Fibroblast of skin of back (primary cell): ENCODE data around the gene CDK11A.
"Not testable (repeated sequence)": the region's sequence is repeated elsewhere in the genome, so short reads cannot be mapped to it uniquely, and the experiment has no call there.

Source experiments
- DNase-seq: peaks from one replicate; pipeline ENCODE4 v3.0.0-alpha.2; 2013

Gene CDK11A

GRCh38 chr1:1683104-1683905 lies 40.9 kb downstream of the CDK11A start:
- no peak for DNase-seq

DNA sequence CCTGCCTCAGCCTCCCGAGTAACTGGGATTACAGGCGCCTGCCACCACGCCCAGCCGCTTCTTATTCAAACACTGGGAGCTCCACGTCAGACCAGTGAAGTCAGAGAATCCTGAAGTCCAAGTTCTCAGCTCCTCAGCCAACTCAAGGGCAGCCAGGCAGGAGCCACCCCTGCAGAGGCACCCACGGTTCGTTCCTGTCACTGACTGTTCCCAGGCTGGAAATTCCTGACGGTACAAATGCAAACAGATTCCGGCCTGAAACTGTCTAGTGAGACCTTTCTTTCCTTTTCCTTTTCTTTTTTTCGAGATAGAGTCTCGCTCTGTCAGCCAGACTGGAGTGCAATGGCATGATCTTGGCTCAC lies 43.3 kb downstream of the CDK11A start:
- no peak for DNase-seq

DNA sequence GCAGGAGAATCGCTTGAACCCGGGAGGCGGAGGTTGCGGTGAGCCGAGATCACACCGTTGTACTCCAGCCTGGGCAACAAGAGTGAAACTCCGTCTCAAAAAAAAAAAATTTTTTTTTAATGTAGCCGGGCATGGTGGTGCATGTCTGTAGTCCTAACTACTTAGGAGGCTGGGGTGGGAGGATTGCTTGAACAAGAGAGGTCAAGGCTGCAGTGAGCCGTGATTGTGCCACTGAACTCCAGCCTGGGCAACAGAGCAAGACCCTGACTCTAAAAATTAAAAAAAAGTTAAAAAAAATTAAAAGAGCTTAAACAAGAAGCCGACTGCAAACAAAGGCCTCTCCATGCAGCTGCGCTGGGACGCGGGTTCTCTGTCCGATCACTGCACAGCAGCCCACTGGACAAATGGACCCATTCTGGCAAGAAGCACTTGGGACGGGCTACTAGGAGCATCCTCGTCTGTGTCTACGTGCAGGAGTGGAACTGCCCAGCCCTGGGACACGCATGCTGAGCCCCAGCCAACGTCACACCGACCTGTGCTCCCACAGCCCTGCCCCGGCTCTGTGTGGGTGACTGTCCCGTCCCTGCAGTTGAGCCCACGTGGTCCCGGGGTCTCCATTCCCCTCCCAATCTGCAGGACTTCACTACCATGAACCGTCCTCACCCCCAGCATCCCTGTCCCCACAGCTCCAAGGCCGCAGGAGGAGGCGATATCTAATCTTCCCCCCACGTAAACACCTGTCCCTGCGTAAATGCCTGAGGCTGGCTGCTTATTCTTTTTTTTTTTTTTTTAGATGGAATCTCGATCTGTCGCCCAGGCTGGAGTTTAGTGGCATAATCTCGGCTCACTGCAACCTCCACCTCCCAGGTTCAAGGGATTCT lies 43.9 kb downstream of the CDK11A start:
- DNase-seq, result no peak

- DNase-seq, result no peak
Measured at GRCh38 chr1:1678581-1679380, 45.4 kb downstream of the CDK11A start.

DNA sequence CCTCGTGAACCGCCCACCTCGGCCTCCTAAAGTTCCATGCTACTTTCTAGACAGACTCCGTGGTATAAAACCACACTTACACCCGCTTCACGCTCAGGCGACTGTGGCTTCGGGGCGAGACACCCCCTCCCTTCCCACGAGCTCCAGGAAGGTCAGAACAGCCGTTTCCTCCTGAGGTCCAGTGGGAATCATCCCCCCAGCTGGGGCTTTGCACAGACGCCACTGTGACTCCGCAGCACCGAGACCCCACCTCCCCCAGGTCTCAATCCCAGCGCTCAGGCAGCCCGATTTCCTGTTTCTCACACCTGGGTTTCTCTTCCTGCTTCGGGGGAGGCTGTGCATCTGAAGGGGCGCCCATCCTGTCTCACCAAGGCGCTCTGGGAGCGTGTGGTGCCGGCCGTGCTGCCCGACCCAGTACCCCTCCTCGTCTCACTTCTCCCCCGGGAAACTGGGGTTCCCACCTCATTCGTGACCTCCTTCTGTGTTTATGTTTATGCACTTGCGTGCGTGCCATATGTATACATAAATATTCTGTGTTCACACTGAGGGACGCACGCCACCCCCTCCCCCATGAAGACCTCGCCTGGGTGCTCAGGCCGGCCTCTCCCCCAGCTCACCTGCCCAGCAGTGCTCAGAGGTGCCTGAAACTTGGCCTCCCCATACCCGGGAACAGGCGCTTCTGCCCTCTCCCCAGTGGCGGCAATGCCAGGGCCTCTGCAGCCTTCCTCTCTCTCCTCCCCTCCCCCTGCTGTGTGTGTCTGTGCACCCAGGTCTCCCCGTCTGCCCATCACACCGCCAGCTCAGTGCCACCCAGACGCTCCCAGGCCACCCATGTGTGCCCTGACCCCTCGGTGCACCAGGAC lies 46.2 kb downstream of the CDK11A start:
- no peak for DNase-seq

GRCh38 chr1:1676087-1676486 lies 48.1 kb downstream of the CDK11A start:
- DNase-seq, result not testable (repeated sequence)

DNA sequence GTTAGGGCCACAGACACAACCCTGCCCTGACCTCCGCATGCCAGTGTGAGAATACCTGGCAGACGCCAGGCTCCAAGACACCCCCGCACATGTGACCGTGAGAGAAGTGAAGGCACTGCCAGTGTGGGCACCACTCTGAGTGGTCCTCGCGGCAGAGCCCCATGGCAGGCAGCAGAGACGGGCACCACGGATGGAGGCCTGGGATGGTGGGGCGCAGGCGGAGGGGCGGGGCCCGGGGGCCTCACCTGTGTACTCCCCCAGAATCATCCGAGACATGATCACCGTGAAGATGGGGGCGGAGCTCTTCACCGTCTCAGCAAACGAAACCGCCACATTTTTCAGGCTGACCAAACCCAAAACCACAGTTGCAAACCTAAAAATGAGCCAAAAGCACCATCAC lies 48.9 kb downstream of the CDK11A start:
- DNase-seq, result not testable (repeated sequence)

- DNase-seq, result not testable (repeated sequence)
Measured at GRCh38 chr1:1674806-1675205, 49.4 kb downstream of the CDK11A start.

GRCh38 chr1:1672181-1672965 lies 51.8 kb downstream of the CDK11A start:
- no peak for DNase-seq

GRCh38 chr1:1671365-1672119 lies 52.6 kb downstream of the CDK11A start:
- no peak for DNase-seq

DNA sequence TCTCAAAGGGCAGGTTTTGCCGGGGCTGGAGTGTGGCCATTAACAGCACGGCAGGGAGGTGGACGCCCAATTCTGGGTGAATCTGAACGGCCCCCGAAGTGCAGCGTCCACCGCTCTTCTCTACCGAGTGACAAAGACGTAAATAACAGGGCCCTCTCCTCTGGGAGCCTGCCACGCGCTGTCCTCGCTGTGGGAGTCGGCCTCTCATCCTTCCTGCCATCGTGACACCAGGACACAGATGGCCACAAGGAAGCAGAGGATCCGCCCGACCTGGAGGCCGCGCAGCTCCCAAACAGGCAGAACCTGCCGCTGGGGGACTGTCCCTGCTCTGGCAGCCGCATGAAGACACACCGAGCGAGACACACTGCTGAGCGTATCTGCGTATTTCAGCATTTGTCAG lies 53.3 kb downstream of the CDK11A start:
- no peak for DNase-seq

- no peak for DNase-seq
Measured at GRCh38 chr1:1669468-1670440, 54.4 kb downstream of the CDK11A start.

GRCh38 chr1:1666526-1666925 lies 57.6 kb downstream of the CDK11A start:
- DNase-seq, result no peak

- DNase-seq, result no peak
Measured at GRCh38 chr1:1665815-1666251, 58.3 kb downstream of the CDK11A start.

DNA sequence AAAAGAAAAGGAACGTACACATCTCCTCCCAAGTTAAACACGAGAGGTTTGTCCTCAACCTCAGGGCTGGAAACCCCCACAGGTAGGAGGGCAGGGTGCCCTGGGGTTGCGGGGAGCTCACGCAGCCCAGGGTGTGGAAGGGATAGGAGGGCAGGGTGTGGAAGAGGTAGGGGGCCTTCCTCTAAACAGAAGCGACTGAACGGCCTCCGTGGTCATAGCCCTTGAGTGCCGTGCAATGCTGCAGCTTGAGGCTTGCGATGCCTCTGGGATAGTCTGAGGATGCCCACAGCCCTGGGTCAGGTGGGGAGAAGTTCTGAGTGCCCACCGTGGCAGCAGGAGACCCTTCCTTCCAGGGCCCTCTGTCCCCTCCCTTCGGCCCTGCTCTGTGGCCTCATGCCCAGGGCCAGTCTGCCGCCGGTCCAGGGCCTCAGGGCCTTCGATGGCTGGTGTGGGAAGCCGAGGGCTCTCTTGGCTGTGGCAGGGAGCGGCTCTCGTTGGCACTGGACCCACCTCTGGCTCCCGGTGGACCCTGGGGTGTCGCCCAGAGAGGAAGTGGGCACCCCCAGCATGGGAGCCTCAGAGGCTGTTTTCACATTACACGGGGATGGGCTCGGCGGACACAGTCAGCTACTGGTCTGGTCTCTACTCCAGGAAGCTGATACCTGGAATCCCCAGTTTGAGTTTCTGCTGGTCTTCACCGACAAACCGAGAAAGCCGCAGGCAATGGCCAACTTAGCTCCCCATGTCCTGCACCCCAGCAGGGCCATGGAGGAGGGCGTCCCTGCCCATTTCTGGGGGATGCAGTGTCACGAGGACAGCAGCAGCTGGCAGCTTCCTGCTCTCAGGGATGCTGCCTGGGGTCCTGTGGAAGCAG lies 59.0 kb downstream of the CDK11A start:
- no peak for DNase-seq

- not testable (repeated sequence) for DNase-seq
Measured at GRCh38 chr1:1664318-1664717, 59.8 kb downstream of the CDK11A start.

GRCh38 chr1:1662830-1663560 lies 61.2 kb downstream of the CDK11A start:
- DNase-seq, result not testable (repeated sequence)
